HCEC 1CT (cell line): ENCODE results near the gene CADM2.
"Not testable (repeated sequence)": the region's sequence is repeated elsewhere in the genome, so short reads cannot be mapped to it uniquely, and the experiment has no call there.

ENCODE experiments used
- DNase-seq: peaks from one replicate; pipeline ENCODE4 v3.0.0-alpha.2; 2017

The CADM2 gene

DNA sequence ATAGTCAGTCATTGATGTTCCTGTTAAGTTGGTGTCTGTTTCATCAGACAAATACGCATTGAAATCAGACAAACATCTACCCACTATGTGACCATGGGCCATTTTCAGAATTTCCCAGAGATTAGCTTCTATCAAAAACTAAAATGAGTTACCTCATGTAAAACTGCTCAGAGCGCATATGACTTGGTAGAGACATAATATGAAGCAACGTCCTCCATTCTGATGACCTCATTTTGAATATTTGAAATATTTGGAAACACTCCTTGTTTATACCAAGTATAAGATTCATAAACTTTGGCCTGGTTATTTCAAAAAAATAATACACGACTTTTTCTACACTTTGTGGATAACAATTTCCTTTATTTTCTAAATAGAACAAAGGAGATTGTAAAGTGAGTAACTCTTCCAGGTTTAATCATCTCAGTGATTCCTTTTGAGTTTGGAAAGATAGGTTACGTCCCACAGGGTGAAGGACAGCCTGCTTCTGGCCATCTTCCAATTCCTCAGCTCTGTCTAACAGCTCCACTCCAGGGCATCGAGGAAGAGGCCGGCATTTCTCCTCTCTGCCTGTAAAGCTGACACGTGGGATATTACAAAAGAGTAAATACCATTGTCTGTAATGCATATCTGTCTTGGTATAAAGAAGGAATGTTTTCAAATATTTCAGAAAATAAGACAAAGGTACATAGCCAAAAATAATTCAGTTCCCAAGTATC lies 122.6 kb downstream of the CADM2 start:
- DNase-seq: no peak

DNA sequence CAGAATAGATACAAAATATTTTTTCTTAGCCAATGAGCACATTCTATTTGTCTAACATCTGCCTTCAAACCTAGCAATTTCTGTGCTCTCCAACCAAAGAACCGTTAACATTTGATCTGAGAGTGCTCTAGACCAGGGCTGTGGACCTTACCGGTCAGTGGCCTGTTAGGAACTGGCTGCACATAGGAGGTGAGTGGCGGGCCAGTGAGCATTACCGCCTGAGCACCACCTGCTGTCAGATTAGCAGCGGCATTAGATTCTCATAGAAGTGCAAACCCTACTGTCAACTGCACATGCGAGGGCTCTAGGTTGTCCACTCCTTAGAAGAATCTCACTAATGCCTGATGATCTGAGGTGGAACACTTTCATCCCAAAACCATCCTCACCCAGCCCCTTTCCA lies 131.7 kb downstream of the CADM2 start:
- DNase-seq: no peak

DNA sequence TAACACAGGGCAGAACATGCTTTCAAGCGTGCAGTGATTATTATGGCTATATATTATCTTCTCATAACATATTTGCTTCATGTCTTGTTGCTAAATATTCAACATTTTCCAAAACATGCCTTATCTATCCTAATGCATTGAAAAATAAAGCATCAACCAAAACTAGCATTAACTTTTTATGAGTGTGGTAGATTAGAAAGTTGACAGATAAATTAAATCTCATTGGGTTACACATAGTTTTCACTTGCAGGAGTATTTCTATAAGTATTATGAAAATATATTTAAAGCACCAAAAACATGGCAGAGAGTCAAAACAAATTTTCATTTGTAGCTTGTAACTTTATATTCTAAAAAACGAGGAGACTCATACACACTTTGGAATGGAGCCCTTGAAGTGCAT lies 141.5 kb downstream of the CADM2 start:
- no peak for DNase-seq

DNA sequence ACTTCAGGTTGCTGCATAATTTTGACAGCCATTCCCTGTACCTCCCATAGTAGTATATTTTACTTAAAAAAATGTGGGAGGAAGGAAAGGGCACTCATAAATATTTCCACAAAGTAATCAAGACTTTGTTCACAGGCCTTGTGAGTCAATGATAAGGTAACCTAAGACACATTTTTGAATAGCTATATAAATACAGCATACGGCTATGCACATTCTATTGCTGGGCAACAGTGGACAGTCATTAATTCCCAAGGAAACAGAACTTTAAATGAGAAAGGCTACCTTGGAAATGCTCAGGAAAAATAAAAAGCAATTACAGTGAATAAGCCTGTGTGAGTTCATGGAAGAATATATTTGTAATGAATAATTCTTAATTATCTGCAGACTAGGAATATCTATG lies 144.0 kb downstream of the CADM2 start:
- no peak for DNase-seq

DNA sequence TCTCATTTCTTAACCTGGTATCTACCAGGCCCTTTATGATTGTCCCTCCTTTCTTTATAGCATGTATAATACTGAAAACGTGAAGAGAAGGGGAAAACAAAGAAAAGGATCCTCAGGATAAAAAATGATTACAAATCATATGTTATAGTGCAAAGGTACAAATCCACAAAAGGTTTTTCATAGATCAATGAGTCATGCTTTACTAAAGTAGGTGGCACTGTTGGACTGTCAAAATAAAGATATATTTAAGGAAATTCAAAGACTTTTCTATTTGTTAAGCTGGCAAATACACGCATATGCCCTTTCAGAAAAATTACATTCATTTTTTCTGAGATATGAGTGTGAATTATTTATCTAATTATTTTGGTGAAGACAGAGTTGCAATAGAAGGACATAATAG lies 151.6 kb downstream of the CADM2 start:
- DNase-seq: no peak

DNA sequence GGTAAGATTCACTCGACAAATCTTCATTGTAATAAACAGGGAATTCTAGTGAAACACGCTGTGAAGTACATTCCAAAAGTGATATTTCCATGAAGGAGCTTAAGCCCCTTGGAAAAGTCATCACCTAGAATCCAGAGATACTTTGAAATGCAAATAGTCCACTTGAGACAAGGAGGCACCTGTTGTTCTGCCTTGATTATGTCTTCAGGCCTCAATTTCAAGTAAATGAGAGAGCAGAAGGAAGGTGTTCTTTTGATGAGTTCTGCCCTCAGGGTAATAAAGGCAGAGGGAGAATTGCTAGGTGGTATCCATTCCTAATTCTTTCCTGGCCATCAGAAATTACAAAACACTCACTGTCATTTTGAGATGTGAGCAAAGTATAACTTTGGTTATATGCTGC lies 162.1 kb downstream of the CADM2 start:
- DNase-seq: no peak

DNA sequence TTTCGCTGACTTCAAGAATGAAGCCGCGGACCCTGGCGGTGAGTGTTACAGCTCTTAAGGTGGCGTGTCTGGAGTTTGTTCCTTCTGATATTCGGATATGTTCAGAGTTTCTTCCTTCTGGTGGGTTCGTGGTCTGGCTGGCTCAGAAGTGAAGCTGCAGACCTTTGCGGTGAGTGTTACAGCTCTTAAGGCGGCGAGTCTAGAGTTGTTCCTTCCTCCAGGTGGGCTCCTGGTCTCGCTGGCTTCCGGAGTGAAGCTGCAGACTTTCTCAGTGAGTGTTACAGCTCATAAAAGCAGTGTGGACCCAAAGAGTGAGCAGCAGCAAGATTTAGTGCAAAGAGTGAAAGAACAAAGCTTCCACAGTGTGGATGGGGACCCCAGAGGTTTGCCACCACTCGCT lies 174.1 kb downstream of the CADM2 start:
- not testable (repeated sequence) for DNase-seq

DNA sequence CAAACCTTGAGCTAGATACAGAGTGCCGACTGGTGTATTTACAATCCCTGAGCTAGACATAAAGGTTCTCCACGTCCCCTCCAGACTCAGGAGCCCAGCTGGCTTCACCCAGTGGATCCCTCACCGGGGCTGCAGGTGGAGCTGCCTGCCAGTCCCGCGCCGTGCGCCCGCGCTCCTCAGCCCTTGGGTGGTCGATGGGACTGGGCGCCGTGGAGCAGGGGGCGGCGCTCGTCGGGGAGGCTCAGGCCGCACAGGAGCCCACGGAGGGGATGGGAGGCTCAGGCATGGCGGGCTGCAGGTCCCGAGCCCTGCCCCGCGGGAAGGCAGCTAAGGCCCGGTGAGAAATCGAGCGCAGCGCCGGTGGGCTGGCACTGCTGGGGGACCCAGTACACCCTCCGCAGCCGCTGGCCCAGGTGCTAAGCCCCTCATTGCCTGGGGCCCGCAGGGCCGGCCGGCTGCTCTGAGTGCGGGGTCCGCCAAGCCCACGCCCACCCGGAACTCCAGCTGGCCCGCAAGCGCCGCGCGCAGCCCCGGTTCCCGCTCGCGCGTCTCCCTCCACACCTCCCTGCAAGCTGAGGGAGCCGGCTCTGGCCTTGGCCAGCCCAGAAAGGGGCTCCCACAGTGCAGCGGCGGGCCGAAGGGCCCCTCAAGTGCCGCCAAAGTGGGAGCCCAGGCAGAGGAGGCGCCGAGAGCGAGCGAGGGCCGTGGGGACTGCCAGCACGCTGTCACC lies 175.1 kb downstream of the CADM2 start:
- DNase-seq: not testable (repeated sequence)

DNA sequence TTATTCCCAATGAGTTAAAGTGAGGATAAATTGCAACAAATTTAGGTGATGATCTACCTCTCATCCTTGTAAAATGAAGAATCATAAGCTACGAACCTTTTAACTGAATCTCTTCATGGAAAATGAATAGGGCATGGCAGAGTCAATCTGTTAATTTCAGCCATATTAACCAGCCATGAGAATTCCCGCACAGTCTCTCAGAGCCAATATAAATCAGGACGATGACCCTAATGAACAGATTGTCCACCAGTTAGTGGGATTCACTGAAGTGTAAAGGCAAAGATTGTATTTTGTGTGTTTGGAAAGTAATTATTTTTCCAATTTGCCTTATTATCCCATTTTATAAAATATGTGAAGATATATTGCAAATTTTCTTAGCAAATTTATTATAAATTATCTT lies 183.8 kb downstream of the CADM2 start:
- no peak for DNase-seq

DNA sequence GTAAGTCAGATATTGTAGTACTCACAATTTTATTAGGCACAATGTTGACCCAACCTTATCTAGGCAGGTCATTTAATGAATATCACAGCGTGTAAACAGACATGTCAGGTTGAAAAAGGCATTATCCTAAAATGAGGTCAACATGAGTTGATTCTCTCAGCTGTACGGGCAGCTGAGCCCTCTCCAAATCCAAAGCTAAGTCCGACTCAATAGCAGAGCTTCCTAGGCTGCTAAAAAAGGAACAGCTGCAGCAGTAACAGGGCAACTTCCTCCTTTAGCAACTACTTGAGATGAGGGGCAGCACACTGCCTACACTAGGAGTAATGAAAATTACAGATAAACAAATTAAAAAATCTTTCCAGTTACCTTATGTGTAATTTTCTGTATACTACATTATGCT lies 189.2 kb downstream of the CADM2 start:
- no peak for DNase-seq

DNA sequence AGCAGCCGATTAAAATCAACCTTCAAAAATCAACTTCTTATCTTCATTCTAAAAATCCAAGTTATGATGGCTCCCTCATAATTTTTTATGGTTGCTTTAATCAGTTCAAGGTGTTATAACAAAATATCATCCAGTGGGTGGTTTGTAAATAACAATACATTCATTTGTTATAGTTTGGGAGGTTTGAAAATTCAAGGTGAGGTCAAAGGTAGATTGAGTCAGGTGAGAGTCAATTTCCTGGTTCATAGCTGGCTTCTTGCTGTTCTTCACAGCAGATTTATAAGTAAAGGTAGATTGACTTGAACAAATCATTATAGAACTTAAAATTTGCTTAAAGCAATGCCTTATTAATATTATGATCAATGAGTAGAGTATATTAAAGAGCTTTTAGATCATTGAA lies 192.8 kb downstream of the CADM2 start:
- no peak for DNase-seq

DNA sequence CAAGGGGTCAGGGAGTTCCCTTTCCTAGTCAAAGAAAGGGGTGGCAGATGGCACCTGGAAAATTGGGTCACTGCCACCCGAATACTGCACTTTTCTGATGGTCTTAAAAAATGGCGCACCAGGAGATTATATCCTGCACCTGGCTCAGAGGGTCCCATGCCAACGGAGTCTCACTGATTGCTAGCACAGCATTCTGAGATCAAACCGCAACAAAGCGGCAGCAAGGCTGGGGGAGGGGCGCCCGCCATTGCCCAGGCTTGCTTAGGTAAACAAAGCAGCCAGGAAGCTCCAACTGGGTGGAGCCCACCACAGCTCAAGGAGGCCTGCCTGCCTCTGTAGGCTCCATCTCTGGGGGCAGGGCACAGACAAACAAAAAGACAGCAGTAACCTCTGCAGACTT lies 194.5 kb downstream of the CADM2 start:
- not testable (repeated sequence) for DNase-seq

DNA sequence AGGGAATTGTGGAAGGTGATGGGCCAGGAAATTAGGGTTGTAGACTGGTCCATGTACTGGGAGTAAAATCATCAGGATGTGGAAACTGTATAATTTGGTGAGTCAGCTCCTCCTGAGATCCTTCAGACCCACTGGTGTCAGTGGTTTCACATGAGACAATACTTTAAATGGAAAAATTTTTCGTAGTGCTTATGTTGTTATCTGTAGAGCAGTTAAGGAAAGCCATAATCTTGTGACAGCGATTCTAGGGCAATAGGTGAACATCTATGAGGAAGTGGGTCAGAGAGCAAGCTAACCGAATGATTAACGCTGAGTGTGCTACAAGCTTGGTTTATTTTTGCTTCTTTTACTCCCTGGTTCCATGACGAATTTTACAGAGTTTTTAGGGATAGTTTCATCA lies 200.6 kb downstream of the CADM2 start:
- DNase-seq: no peak

DNA sequence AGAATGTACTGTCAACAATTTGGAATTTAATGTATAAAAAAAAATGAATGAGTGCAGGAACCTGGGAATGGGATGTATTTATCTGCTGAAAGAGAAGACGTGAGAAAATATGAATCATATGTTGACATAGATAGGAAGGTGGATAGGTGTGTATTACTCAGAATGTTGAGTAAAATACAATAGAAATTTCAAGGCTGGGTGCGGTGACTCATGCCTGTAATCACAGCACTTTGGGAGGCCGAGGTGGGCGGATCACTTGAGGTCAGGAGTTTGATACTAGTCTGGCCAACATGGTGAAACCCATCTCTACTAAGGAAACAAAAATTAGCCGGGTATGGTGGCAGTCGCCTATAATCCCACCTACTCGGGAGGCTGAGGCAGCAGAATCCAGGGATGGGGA lies 202.8 kb downstream of the CADM2 start:
- no peak for DNase-seq

DNA sequence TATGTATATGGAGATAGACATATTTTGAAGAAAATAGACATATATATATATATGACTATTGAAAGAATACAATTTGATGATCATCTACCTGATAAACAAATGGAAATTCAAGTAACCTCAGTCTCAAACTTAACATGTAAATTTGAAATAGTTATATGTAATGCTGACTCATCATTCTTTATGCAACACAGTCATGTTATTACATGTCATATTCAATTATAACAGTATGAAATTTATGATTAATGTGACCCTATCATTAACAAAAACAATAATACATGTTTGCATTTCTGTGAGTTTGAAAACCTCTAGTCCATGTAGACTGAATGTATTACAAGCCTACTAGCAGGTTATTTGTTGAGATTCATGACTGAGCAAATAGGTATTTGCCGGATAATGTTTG lies 204.1 kb downstream of the CADM2 start:
- no peak for DNase-seq

DNA sequence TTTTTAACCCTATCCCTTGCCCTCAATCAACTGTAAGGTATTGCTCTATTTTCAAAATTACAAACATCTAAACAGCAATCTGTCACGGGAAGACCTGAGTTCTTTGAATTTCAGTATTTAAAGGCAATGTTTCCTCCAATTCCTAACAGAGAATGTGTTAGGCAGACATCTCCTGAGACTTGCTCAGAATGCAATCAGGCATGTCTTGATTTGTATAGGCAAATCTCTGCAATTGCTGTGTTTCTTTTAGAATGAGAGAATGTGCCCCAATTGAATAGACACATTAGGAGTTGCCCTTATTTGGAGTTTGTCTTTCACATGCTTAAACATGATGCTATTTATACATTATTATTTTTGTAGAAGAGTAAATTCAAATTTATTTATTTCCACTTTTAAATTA lies 205.6 kb downstream of the CADM2 start:
- DNase-seq: no peak

DNA sequence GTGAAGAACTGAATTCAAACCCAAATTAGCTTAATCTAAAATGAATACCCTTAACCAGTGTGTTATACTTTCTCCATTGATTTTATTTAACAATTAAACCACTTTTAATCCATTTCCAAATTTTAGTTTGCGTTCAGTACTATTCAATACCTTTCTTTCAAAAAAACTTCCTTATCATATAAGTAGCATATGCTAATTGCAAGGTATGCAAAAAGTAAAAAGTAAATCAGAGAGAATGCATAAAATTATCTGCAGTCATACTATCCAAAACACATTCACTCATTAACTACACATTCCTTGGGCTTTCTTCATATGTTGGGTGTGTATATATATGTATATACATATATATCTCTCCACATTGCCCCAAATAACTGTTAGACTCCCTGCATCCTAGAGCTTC lies 208.8 kb downstream of the CADM2 start:
- no peak for DNase-seq

DNA sequence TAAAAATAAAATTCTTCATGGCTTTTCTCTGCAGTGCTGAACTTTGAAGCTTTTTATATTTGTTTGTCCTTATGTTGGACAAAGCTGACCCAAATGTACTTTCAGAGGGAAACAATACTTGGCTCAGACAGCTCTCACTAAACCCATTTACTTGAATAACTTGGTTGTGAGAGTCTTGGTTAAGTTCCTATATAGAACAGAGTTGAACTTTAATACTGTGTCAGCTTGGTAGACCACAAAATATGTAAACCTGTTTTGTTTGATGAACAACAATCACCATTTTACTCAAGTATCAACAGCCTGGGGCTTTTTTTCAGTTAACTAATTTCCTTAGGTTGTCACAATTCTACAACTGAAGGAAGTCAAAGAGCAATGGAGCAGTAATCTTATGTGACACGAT lies 211.9 kb downstream of the CADM2 start:
- no peak for DNase-seq

DNA sequence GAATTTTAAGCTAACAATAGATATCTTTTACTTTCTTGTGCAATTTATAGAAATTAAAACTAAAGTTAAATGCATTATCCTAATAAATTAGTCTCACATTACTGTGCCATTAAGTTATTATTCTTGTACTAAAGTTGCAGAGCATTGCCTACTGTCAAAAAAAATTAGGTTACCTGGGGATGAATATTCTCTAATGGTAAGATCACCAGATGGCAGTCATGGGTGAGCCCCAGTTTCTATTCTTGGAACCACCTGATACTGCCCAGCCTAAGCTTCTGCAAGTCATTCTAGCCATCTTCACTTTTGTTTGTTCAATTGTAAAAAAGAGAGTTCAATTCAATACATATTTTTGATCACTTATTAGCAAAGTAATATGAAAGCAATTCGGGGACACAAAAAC lies 213.2 kb downstream of the CADM2 start:
- DNase-seq: no peak

DNA sequence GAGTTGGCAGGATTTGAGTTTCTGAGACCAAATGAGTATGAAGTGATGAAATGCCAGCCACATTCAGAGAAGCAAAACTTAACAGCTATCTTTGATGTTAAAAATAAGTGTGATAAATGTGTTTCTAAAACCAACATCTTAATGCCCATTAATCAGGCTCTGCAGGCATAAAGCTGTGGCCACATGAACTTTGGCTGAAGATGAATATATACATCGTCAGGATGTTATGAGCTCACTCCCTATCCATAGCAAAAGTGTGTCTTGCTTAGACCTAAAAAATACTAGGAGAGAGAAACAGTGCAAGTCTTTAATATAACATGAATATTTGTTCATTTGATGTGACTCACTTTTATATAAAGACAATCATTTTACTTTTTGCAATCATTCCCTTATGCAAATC lies 218.0 kb downstream of the CADM2 start:
- no peak for DNase-seq

DNA sequence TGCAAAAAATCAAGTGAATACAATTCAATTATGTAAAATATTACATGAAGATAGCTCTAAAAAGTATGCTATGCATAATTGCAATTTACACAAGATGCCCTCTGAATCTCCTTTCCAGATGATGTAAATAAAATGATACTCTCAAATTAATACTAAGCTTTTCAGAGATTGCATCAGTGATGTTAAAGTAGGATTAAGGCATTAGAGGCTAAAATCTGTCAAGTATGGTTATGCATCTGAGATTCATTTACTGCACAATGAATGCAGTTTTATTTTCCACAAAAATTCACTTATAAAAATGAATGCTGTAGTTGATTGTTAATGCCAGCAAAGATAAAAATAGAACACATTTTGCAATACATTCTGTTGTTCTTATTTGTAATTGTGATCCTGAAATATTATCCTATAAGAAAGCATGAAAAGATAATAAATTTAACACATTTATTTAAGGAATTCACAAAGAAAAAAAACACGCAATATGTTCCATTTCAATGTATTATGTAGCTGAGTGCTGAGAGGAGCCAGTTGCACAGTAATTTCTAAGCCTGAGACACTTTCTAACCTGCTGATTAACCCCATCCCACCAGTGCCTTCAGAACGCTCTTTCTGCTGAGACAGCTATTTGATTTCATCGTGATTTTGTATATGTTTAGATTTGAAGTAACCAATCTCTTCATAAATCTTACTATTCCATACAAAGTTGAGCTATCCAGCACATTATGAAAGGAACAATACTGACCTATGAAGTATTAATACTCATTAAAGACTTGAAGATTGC lies 224.4 kb downstream of the CADM2 start:
- DNase-seq: no peak

DNA sequence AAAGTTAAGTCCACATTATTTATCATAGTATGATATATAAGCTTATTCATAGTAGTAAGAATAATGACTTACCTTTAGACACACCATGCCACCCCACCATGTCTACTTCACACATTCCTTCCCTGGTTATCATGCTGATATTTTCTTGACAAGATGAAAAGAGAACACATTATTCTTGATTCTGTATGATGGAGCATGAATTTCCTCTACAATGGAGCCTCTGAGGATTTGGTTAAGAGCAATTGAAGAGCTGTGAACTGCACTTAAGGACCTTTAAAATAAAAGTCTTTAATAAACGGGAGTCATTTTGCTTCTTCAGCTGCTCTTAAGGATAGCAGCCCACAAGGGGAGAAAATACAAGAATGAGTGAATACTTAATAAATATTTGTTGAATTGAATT lies 226.7 kb downstream of the CADM2 start:
- DNase-seq: no peak

DNA sequence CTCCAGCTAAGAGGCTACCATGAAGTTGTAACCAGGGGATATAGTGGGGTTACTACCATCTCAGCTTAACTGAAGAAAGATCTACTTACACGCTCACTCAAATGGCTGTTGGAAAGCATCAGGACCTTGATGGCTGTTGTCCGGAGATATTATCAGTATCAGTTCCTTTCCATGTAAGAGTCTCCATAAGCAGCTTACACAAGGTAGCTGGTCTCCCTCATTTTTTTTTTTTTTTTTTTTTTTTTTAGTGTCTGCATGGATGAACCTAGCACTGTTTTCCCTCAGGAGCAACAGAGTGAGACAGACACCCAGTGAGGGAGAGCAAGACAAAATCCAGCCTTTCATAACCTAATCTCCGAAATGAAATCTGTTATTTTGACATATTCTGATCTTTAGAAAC lies 230.9 kb downstream of the CADM2 start:
- DNase-seq: no peak

DNA sequence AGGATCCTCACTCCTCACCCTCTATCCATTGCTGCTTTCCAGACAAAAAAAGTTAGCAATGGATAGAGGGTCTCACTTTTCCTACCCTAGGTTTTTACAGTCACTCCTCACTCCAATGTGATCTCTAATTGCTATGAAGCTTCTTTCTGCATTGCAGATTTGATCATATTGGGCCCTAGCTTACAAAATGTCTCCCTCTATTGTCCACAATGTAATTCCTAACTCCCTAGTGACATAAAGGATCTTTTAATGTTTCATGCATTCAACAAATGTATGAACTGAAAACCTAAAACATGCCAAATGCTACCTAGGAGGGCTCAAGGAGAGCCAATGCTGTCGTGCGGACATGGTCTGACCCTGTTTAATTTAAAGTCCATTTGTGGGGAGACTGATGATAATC lies 234.8 kb downstream of the CADM2 start:
- DNase-seq: no peak
